ENCODE data around the gene OLFML1. TPM values are rescaled to one million over a fixed set of nuclear protein-coding genes. Genes with fewer than 3 reads are reported as not detected.

OLFML1 gene
- polyA plus RNA-seq (ENCODE audit: insufficient read length in 3 of 3), result 10 to 100 TPM; 30.7 to 41.3 (median 39.1) TPM
- long read RNA-seq, donor 1, partial matches to known transcripts, result 0 of 6 reads
- long read RNA-seq, donor 1, other reads (novel, unspliced or antisense), result 0 of 6 reads
- long read RNA-seq, donor 2, transcript OLFML1-201 (3 exons, 2,792 nt), result major isoform, 8 of 14 reads
- long read RNA-seq, donor 2, partial matches to known transcripts, result 0 of 14 reads
- long read RNA-seq, donor 2, other reads (novel, unspliced or antisense), result 0 of 14 reads
- long read RNA-seq, donor 3, transcript OLFML1-204 (4 exons, 1,620 nt), result minor isoform, 8 of 35 reads
- long read RNA-seq, donor 3, transcript OLFML1-201 (3 exons, 2,792 nt), result major isoform, 12 of 35 reads
- long read RNA-seq, donor 3, partial matches to known transcripts, result 13 of 35 reads
- long read RNA-seq, donor 3, other reads (novel, unspliced or antisense), result 0 of 35 reads
- long read RNA-seq, donor 4, partial matches to known transcripts, result 0 of 3 reads
- long read RNA-seq, donor 4, other reads (novel, unspliced or antisense), result 0 of 3 reads
- long read RNA-seq, donor 5, result 0 reads
- long read RNA-seq, donor 6, transcript OLFML1-204 (4 exons, 1,620 nt), result minor isoform, 5 of 15 reads
- long read RNA-seq, donor 6, transcript OLFML1-201 (3 exons, 2,792 nt), result major isoform, 7 of 15 reads
- long read RNA-seq, donor 6, partial matches to known transcripts, result 0 of 15 reads
- long read RNA-seq, donor 6, other reads (novel, unspliced or antisense), result 0 of 15 reads
- long read RNA-seq, donor 7, transcript OLFML1-201 (3 exons, 2,792 nt), result major isoform, 8 of 24 reads
- long read RNA-seq, donor 7, partial matches to known transcripts, result 9 of 24 reads
- long read RNA-seq, donor 7, other reads (novel, unspliced or antisense), result 0 of 24 reads
- long read RNA-seq, donor 8, transcript OLFML1-201 (3 exons, 2,792 nt), result major isoform, 8 of 38 reads
- long read RNA-seq, donor 8, partial matches to known transcripts, result 27 of 38 reads
- long read RNA-seq, donor 8, other reads (novel, unspliced or antisense), result 0 of 38 reads
- long read RNA-seq, donor 9, transcript OLFML1-201 (3 exons, 2,792 nt), result major isoform, 5 of 12 reads
- long read RNA-seq, donor 9, partial matches to known transcripts, result 6 of 12 reads
- long read RNA-seq, donor 9, other reads (novel, unspliced or antisense), result 0 of 12 reads
- long read RNA-seq, donor 10, transcript OLFML1-202 (2 exons, 1,318 nt), result major isoform, 5 of 25 reads
- long read RNA-seq, donor 10, transcript OLFML1-204 (4 exons, 1,620 nt), result major isoform, 5 of 25 reads
- long read RNA-seq, donor 10, transcript OLFML1-201 (3 exons, 2,792 nt), result major isoform, 5 of 25 reads
- long read RNA-seq, donor 10, partial matches to known transcripts, result 10 of 25 reads
- long read RNA-seq, donor 10, other reads (novel, unspliced or antisense), result 0 of 25 reads
- long read RNA-seq, donor 11, transcript OLFML1-201 (3 exons, 2,792 nt), result major isoform, 9 of 17 reads
- long read RNA-seq, donor 11, partial matches to known transcripts, result 5 of 17 reads
- long read RNA-seq, donor 11, other reads (novel, unspliced or antisense), result 0 of 17 reads
- long read RNA-seq, donor 12, partial matches to known transcripts, result 0 of 3 reads
- long read RNA-seq, donor 12, other reads (novel, unspliced or antisense), result 0 of 3 reads
- long read RNA-seq, donor 13, result 0 reads
- long read RNA-seq, donor 14, transcript OLFML1-201 (3 exons, 2,792 nt), result major isoform, 5 of 16 reads
- long read RNA-seq, donor 14, partial matches to known transcripts, result 6 of 16 reads
- long read RNA-seq, donor 14, other reads (novel, unspliced or antisense), result 0 of 16 reads
- long read RNA-seq, donor 15, transcript OLFML1-201 (3 exons, 2,792 nt), result major isoform, 6 of 15 reads
- long read RNA-seq, donor 15, partial matches to known transcripts, result 6 of 15 reads
- long read RNA-seq, donor 15, other reads (novel, unspliced or antisense), result 0 of 15 reads
- long read RNA-seq, donor 16, transcript OLFML1-201 (3 exons, 2,792 nt), result major isoform, 23 of 60 reads
- long read RNA-seq, donor 16, transcript OLFML1-204 (4 exons, 1,620 nt), result minor isoform, 7 of 60 reads
- long read RNA-seq, donor 16, partial matches to known transcripts, result 25 of 60 reads
- long read RNA-seq, donor 16, other reads (novel, unspliced or antisense), result 0 of 60 reads

DNA sequence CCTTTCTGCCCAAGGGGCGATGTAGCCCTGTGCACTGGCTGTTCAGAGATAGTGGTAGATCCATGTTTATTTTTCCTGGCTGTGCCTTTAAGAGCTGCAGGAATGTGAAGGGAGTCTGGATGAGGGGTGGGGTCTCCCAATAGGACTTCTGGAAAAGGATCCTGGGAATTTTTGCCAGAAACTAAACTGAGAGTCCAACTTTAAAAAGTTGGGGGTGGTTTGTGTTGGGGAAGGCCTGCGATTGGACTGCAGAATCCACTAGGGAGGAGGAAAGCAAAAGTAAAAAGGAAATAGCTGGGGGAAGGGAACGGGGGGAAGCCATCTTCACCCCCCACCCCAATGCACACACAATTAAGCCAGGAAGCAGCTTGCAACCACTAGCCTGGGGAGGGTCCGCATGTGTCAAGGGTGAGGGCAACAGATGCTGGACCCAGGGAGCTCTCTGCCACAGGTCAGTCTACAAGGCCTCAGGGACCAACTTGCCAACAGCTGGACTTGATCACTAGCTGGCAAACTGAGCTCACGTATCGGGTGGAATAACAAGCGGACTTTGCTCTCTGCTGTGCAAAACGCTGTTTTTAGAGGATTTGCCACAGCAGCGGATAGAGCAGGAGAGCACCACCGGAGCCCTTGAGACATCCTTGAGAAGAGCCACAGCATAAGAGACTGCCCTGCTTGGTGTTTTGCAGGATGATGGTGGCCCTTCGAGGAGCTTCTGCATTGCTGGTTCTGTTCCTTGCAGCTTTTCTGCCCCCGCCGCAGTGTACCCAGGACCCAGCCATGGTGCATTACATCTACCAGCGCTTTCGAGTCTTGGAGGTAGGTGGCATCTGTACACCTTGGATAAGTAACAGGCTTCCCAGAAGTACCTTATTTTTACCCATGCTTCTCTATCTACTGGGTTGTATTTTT lies at the start of gene OLFML1:
TSS of gene OLFML1 (plus strand) at position 321 of the 912 bp plus-strand sequence. CDS start at position 691, 370 bp downstream.
- DNase-seq (ENCODE audit: extremely low read depth in 1 of 11, low read depth in 9 of 11, low spot score in 4 of 11), result peak; percentile 17 to 73 (median 43)

DNA sequence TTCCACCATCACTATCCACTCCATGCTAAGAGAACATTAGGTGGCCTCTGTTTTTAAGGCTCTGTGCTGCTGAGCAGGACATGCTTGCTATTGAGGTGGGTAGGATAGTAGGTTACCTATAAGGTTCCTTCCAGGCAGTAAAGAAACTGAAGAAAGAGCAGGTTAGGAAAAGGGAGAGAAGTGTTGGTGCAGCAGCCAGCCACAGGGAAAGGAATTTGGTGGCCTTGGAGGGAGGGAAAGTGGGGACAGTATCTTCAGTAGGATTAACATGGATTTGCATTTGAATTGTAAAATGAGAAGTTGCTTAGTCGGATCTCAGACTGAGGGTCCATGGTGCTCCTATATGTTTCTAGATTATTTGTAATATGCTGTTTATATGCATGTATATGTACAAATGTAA lies 49.2 kb upstream of the OLFML1 start:
- no peak for DNase-seq (ENCODE audit: extremely low read depth in 1 of 11, low read depth in 9 of 11, low spot score in 4 of 11)

GRCh38 chr11:7436657-7437056 lies 48.6 kb upstream of the OLFML1 start:
- no peak for DNase-seq (ENCODE audit: extremely low read depth in 1 of 11, low read depth in 9 of 11, low spot score in 4 of 11)

DNA sequence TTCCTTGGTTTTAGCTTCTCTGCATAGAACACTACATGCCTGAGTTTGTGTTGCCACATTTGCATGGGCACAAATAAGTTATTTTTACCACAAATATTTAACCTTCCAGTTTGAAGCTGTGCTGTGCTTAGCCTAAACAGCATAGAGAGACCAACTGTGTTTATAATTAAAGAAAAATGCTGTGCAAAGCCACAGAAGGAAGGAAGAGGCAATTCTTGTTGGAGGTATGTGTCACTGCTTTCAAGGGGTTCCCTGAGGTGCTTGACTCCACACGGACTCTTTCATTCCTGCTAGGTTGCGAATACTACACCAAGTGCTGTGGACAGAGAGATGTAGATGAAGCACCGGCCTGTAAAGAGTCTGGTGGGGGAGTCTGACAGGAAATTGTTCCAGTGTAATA lies 47.6 kb upstream of the OLFML1 start:
- no peak for DNase-seq (ENCODE audit: extremely low read depth in 1 of 11, low read depth in 9 of 11, low spot score in 4 of 11)

DNA sequence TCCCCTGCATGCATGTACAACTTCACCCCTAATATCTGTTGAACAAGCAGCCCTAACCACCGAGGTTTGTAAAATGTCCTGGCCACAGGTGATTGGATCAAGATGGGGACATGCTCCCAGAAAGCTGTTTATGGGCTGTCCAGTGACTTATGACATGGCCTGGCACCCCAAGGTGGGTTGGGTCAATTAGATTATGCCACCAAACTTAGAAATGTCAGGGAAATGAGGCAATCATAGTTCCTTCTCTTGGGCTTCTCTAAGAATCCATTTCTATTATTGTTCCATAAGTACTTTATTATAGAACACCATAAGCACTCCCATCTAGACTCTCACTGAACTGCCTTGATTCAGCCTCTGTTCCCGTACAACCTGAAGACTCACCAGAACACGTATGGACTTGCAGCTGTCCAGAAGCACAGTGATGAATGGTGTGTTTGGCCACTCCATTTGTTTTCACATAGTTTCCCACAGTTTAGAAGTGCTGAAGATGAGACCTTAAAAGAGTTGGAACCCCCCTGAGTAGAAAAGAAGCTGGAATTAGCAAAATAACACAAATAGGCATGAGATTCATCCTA lies 45.5 kb upstream of the OLFML1 start:
- no peak for DNase-seq (ENCODE audit: extremely low read depth in 1 of 11, low read depth in 9 of 11, low spot score in 4 of 11)

GRCh38 chr11:7442588-7443215 lies 42.6 kb upstream of the OLFML1 start:
- peak in 10 of 11 donors; percentile 15 to 41 (median 24) for DNase-seq (ENCODE audit: extremely low read depth in 1 of 11, low read depth in 9 of 11, low spot score in 4 of 11)

GRCh38 chr11:7444091-7444981 lies 41.0 kb upstream of the OLFML1 start:
- DNase-seq (ENCODE audit: extremely low read depth in 1 of 11, low read depth in 9 of 11, low spot score in 4 of 11), result no peak

GRCh38 chr11:7445564-7445963 lies 39.7 kb upstream of the OLFML1 start:
- DNase-seq (ENCODE audit: extremely low read depth in 1 of 11, low read depth in 9 of 11, low spot score in 4 of 11), result no peak

DNA sequence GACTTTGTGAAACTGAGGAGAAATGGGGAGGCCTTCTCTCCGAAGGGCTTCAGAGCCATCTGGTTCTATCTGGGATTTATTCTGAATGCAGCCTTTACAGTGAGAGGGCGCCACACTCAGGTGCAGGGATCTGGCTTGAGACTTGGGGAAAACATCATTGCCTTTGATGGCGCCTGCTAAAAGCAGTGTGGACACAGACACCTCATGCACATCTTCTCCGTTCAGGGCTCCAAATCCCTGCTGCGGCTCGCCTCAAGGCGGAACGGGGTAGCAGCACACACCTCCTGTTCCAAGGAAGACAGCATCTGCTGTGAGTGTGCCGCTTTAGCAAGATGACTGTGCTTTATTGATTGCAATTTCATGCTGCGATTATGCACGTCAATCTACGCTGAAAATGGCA lies 37.1 kb upstream of the OLFML1 start:
- no peak for DNase-seq (ENCODE audit: extremely low read depth in 1 of 11, low read depth in 9 of 11, low spot score in 4 of 11)

DNA sequence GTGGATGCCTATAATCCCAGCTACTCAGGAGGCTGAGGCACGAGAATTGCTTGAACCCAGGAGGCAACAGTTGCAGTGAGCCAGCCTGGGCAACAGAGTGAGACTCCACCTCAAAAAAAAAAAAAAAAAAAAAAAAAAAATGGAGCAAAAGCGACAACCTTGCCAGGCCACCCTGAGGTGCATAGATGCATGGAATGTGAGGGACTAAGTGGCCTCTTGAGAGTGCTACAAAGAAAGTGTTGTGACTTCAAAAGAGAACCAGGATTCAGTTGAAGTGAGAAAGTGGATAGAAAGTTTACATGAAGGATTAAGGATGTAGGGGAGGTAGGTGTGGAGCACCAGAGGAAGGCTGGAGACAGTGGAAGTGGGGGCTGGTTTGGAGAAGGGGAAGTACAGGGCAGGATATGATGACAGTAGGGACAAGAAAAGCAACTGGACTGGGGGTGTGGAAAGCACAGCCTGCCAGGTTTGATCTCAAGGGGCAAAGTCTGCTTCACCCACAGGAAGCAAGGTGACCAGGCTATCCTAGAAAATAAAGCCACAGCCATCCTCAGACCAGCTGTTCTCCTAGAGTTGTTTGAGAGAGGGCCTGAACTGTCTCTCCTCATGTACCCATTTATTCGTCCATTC lies 36.0 kb upstream of the OLFML1 start:
- no peak for DNase-seq (ENCODE audit: extremely low read depth in 1 of 11, low read depth in 9 of 11, low spot score in 4 of 11)

GRCh38 chr11:7449841-7450214 lies 35.5 kb upstream of the OLFML1 start:
- DNase-seq (ENCODE audit: extremely low read depth in 1 of 11, low read depth in 9 of 11, low spot score in 4 of 11), result no peak

- no peak for DNase-seq (ENCODE audit: extremely low read depth in 1 of 11, low read depth in 9 of 11, low spot score in 4 of 11)
Observed at GRCh38 chr11:7450836-7451235, 34.5 kb upstream of the OLFML1 start.

- DNase-seq (ENCODE audit: extremely low read depth in 1 of 11, low read depth in 9 of 11, low spot score in 4 of 11), result no peak
Observed at GRCh38 chr11:7451520-7451919, 33.8 kb upstream of the OLFML1 start.

GRCh38 chr11:7451952-7452494 lies 33.3 kb upstream of the OLFML1 start:
- no peak for DNase-seq (ENCODE audit: extremely low read depth in 1 of 11, low read depth in 9 of 11, low spot score in 4 of 11)
